Upper lobe of left lung (tissue), 4 donors: Measurements from ENCODE around the gene ZNF326.

Experiments used
- POLR2A ChIP-seq, 4 donors: fragments of 450-650 bp; IDR thresholded peaks; one replicate each; pipeline ENCODE4 v1.5.1; 2016 to 2017; ENCODE audit warnings: antibody characterized with exemption in 4 of 4, mild to moderate bottlenecking in 2 of 4
- POLR2AphosphoS5 ChIP-seq, 2 donors: sonication (generic); formaldehyde crosslinking; IDR thresholded peaks; one replicate each; pipeline ENCODE4 v1.5.1; 2017; ENCODE audit warnings: antibody characterized with exemption in 2 of 2
- TF ChIP-seq, protein P1 (sequence below), 6 experiments: fragments of 450-650 bp in 4 of 6; fragments of 200-600 bp in 2 of 6; sonication (generic) in 2 of 6; IDR thresholded peaks; one replicate each; pipeline ENCODE4 v1.5.1; 2016 to 2019; ENCODE audit warnings: antibody characterized with exemption in 6 of 6

DNA sequence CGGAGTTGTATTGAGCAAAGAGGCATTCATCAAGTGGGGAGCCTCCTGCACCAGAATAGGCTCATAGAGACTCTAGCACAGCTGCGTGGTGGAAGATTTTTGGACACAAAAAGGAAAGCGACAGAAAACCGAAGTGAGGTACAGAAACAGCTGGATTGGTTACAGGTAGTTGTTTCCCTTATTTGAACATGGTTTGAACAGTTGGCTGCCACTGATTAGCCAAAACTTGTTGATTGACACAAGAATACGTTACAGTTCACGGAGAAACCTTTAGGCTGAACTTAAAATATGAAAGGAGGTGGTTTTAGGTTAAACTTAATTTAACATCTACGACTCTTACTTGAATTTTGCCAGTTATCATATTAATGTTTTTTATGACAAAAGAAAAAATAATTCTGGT lies 89.1 kb downstream of the ZNF326 start:
- TF ChIP-seq, protein P1, sequence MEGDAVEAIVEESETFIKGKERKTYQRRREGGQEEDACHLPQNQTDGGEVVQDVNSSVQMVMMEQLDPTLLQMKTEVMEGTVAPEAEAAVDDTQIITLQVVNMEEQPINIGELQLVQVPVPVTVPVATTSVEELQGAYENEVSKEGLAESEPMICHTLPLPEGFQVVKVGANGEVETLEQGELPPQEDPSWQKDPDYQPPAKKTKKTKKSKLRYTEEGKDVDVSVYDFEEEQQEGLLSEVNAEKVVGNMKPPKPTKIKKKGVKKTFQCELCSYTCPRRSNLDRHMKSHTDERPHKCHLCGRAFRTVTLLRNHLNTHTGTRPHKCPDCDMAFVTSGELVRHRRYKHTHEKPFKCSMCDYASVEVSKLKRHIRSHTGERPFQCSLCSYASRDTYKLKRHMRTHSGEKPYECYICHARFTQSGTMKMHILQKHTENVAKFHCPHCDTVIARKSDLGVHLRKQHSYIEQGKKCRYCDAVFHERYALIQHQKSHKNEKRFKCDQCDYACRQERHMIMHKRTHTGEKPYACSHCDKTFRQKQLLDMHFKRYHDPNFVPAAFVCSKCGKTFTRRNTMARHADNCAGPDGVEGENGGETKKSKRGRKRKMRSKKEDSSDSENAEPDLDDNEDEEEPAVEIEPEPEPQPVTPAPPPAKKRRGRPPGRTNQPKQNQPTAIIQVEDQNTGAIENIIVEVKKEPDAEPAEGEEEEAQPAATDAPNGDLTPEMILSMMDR (IDR thresholded peaks at IDR 0.05), result no peak
- TF ChIP-seq POLR2A (IDR thresholded peaks at IDR 0.05) (no peak), POLR2AphosphoS5 (IDR thresholded peaks at IDR 0.05) (no peak)
